PFSK-1 (cell line): ENCODE measurements around the gene RGN.

Source experiments
- POLR2AphosphoS5 ChIP-seq: IDR thresholded peaks from 2 replicates; pipeline ENCODE4 v1.6.1; 2012; ENCODE audit warnings: low read depth, mild to moderate bottlenecking, control low read depth, low read length, moderate library complexity
- REST ChIP-seq, 2 experiments: IDR thresholded peaks; 2 replicates each; pipeline versions ENCODE4 v1.6.1 to v1.8.0; 2011 to 2012; ENCODE audit warnings: low read depth in 2 of 2, low read length in 2 of 2, control low read depth in 1 of 2, inconsistent platforms in 1 of 2, mild to moderate bottlenecking in 1 of 2, moderate library complexity in 1 of 2; ENCODE audit not compliant: insufficient read depth in 1 of 2
- SIN3A ChIP-seq: IDR thresholded peaks from 2 replicates; pipeline ENCODE4 v1.6.1; 2012; ENCODE audit warnings: mild to moderate bottlenecking, low read length, moderate library complexity, borderline replicate concordance; ENCODE audit not compliant: insufficient read depth

- TF ChIP-seq SIN3A (no peak), REST (IDR thresholded peaks at IDR 0.05; ENCODE audit: insufficient read depth in 1 of 2, low read depth in 2 of 2, low read length in 2 of 2) (no peak), POLR2AphosphoS5 (no peak)
Observed at GRCh38 chrX:47080915-47081236, 2.6 kb downstream of the RGN start.
